A549 (cell line): ENCODE measurements around the gene SLC39A11.

ENCODE experiments used
- ESRRA ChIP-seq: fragments of 150-350 bp; IDR thresholded peaks from 2 replicates; pipeline ENCODE4 v1.6.1; 2014; ENCODE audit warnings: mild to moderate bottlenecking, low read length, borderline replicate concordance
- TF ChIP-seq, protein P1 (sequence below): IDR thresholded peaks from 2 replicates; pipeline ENCODE4 v1.6.1; 2012

DNA sequence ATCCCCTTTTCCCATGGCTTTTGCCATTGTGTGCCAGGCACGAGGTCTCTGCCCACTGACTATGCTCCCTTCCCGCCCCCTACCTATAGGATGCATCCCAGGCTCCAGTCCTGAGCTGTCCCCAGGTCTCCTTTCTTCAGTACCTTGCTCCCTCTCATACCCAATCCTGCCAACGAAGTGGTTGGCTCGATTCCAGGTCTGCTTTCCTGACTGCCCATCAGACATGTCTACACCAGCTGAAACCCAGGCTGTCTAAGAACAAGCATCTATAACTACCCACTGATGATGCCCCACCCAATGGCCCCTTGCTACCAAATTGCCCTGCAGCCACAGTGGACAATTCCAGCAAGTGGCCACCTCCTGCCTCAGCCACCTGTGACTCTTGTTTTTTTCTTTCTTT lies 492.6 kb downstream of the SLC39A11 start:
- TF ChIP-seq ESRRA: no peak
- TF ChIP-seq, protein P1, sequence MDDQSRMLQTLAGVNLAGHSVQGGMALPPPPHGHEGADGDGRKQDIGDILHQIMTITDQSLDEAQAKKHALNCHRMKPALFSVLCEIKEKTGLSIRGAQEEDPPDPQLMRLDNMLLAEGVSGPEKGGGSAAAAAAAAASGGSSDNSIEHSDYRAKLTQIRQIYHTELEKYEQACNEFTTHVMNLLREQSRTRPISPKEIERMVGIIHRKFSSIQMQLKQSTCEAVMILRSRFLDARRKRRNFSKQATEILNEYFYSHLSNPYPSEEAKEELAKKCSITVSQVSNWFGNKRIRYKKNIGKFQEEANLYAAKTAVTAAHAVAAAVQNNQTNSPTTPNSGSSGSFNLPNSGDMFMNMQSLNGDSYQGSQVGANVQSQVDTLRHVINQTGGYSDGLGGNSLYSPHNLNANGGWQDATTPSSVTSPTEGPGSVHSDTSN: no peak
